Measurements from ENCODE around the gene NFIC.

DNA sequence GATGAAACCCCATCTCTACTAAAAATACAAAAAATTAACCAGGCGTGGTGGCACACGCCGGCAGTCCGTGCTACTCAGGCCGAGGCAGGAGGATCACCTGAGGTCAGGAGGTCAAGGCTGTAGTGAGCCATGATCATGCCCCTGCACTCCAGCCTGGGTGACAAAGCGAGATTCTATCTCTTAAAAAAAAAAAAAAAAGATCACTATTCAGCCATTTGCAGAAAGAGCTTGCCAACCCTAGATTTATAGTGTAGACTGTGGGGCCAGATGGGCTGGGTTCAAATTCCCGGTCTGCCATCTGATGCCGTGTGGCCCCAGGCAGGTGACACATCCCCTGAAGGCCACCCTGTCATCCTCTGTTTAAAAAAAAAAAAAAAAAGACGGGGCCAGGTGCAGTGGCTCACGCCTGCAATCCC is 85.1 kb downstream of the NFIC start:
- TF ChIP-seq, protein P1, sequence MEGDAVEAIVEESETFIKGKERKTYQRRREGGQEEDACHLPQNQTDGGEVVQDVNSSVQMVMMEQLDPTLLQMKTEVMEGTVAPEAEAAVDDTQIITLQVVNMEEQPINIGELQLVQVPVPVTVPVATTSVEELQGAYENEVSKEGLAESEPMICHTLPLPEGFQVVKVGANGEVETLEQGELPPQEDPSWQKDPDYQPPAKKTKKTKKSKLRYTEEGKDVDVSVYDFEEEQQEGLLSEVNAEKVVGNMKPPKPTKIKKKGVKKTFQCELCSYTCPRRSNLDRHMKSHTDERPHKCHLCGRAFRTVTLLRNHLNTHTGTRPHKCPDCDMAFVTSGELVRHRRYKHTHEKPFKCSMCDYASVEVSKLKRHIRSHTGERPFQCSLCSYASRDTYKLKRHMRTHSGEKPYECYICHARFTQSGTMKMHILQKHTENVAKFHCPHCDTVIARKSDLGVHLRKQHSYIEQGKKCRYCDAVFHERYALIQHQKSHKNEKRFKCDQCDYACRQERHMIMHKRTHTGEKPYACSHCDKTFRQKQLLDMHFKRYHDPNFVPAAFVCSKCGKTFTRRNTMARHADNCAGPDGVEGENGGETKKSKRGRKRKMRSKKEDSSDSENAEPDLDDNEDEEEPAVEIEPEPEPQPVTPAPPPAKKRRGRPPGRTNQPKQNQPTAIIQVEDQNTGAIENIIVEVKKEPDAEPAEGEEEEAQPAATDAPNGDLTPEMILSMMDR (IDR thresholded peaks at IDR 0.05) = no peak
- no peak for TF ChIP-seq POLR2A (IDR thresholded peaks at IDR 0.05)
